ENCODE results near the gene DEFB114.

- TF ChIP-seq ZBTB17 (tag by site-specific recombination; IDR thresholded peaks at IDR 0.05) (no peak), CTCF (tag by site-specific recombination; IDR thresholded peaks at IDR 0.05) (no peak), ZNF843 (tag by site-specific recombination; IDR thresholded peaks at IDR 0.05) (no peak), ZNF184 (tag by site-specific recombination; IDR thresholded peaks at IDR 0.05) (no peak)
Observed at GRCh38 chr6:49911252-49911651, 52.7 kb downstream of the DEFB114 start.
